AG04450 (cell line): ENCODE results near the gene MLIP. TPM values are rescaled to one million over a fixed set of nuclear protein-coding genes. Genes with fewer than 3 reads are reported as not detected.

Source experiments
- CTCF ChIA-PET: fragments of 300-600, 350-600 bp; formaldehyde crosslinking; extraction: SDS; loops from one replicate; lab custom pipeline; 2022; ENCODE audit warnings: antibody characterized with exemption, inconsistent platforms; lab: Charles Lee
- POLR2A ChIA-PET: fragments of 350-600 bp; formaldehyde crosslinking; extraction: SDS; loops from one replicate; lab custom pipeline; 2021; ENCODE audit warnings: antibody characterized with exemption, inconsistent platforms; lab: Yijun Ruan, JAX
- DNase-seq: peaks from one replicate; pipeline ENCODE4 v3.0.0-alpha.2; 2011; ENCODE audit warnings: low read depth, low spot score
- H3K27ac ChIP-seq: one replicate; pipeline ENCODE4 v1.5.1; 2012; ENCODE audit warnings: low read depth, low read length, control low read depth
- H3K27me3 ChIP-seq: one replicate; pipeline ENCODE4 v1.6.0; 2012; ENCODE audit warnings: low read length; ENCODE audit not compliant: control insufficient read depth, insufficient read depth
- H3K4me3 ChIP-seq: 2 replicates; pipeline ENCODE4 v1.5.1; 2011; ENCODE audit warnings: mild to moderate bottlenecking, low read depth, low read length, control low read depth
- H3K9me3 ChIP-seq: 2 replicates; pipeline ENCODE4 v1.5.1; 2012; ENCODE audit warnings: low read length; ENCODE audit not compliant: control insufficient read depth, insufficient read depth
- polyA plus RNA-seq: library from polyadenylated mRNA; depleted of rRNA; stranded (reverse); fragments of >200 nt; gene quantifications from 2 replicates; pipeline ENCODE4 v1.2.3, GENCODE V29; 2011
- TF ChIP-seq, protein P1 (sequence below): IDR thresholded peaks from 2 replicates; pipeline ENCODE4 v1.5.1; 2011; ENCODE audit warnings: low read depth, low read length, control low read depth, inconsistent platforms

Gene MLIP
- polyA plus RNA-seq, 1 experiment, result not detected

DNA sequence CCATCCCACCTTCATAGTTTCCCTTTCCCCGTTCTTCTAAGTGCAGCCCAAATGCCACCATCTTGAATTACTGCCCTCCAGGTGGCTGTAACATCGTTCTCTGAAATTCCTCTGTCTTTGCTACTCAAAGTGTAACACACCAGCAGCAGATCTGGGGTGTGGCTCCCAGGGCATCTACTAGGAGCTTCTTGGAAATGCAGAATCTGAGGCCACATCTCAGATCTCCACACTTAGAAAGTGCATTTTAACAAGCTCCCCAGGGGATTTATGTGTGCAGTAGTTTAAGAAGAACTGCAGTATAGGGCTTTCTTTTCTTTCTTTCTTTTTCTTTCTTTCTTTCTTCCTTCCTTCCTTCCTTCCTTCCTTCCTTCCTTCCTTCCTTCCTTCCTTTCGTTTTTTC is 1.7 kb upstream of the MLIP start:
- Histone ChIP-seq H3K9me3 (no peaks in the 10 kb centered on the region), H3K27me3 (no peaks in the 10 kb centered on the region), H3K4me3 (no peak overlapping the region), H3K27ac (no peak overlapping the region)
- ChIA-PET CTCF (no interaction called here), POLR2A (no interaction called here)
- TF ChIP-seq, protein P1, sequence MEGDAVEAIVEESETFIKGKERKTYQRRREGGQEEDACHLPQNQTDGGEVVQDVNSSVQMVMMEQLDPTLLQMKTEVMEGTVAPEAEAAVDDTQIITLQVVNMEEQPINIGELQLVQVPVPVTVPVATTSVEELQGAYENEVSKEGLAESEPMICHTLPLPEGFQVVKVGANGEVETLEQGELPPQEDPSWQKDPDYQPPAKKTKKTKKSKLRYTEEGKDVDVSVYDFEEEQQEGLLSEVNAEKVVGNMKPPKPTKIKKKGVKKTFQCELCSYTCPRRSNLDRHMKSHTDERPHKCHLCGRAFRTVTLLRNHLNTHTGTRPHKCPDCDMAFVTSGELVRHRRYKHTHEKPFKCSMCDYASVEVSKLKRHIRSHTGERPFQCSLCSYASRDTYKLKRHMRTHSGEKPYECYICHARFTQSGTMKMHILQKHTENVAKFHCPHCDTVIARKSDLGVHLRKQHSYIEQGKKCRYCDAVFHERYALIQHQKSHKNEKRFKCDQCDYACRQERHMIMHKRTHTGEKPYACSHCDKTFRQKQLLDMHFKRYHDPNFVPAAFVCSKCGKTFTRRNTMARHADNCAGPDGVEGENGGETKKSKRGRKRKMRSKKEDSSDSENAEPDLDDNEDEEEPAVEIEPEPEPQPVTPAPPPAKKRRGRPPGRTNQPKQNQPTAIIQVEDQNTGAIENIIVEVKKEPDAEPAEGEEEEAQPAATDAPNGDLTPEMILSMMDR, result no peak
- DNase-seq, result no peak

DNA sequence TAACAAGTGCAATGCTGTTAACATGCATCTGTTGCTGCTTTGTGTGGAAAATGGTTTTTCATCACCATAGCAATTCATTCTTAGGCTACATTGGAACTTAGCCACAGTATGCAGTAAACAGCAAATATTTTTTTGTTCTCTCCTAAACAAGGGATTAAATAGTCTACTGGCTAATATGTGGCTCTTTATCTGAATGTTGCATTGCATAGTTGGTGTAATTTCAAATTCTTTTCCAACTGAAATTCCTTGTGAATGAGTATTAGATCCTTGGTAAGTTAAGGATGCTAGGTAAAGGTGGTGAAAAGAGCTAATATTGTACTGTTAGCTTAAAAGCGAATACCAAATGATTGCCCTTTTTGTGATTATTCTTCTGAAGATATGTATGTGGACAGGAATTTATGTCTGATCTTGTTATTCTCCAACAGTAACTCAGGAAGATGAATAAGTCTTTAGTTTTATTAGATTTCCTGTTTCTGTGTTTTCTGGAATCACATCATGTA is 958 bp downstream of the MLIP start:
- TF ChIP-seq, protein P1, result no peak
- Histone ChIP-seq H3K9me3 (no peaks in the 10 kb centered on the region), H3K4me3 (no peak overlapping the region), H3K27ac (no peak overlapping the region), H3K27me3 (no peaks in the 10 kb centered on the region)
- POLR2A ChIA-PET, result no interaction called here
- CTCF ChIA-PET, result interaction anchor here (1.7 kb wide), 1 partner anchor 126 kb away, joined by 4 read pairs; no protein-coding TSS in a partner anchor
- no peak for DNase-seq

DNA sequence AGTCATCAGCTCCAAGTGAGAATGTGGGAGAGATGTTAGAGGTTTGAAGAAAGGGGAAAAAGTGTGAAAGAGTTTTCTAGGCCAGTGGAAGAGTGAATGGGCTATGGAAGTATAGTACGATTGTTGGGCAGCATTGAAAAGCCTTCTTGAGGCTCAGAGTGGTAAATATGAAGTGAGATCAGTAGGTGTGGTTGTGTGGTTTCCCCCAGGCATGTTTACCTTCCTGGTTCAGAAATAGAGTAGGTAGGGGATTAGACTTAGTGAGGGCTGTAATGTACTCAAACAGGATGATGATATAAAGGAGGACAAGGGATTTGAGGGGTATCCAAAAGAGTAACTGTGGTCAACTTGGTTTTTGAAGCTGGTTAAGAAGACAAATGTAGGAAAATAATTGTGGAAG is 3.7 kb downstream of the MLIP start:
- POLR2A ChIA-PET, result no interaction called here
- Histone ChIP-seq H3K27me3 (no peaks in the 10 kb centered on the region), H3K9me3 (no peaks in the 10 kb centered on the region), H3K27ac (no peak overlapping the region), H3K4me3 (no peak overlapping the region)
- CTCF ChIA-PET, result no interaction called here
- no peak for DNase-seq
- TF ChIP-seq, protein P1, result no peak

DNA sequence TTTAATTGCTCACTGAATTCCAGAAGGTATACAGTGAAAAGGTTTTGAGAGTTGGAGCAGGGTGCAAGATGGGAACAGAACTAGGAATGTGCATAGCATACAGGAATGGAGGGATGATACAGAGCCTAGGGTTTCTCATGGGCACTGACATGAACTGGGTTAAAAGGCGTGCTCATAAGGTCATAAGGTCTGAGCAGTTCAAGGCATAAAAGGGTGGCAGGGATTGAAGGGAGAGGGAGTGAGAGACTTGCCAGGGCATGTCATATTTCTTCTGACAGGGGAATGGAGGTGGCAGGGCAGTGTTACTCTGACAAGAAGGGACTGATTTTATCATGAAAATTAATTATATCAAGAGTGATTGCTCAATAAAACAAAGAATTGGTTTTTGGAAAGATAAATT is 4.7 kb downstream of the MLIP start:
- Histone ChIP-seq H3K27ac (no peak overlapping the region), H3K9me3 (no peaks in the 10 kb centered on the region), H3K4me3 (no peak overlapping the region), H3K27me3 (no peaks in the 10 kb centered on the region)
- ChIA-PET POLR2A (no interaction called here), CTCF (no interaction called here)
- DNase-seq, result no peak
- TF ChIP-seq, protein P1, result no peak

DNA sequence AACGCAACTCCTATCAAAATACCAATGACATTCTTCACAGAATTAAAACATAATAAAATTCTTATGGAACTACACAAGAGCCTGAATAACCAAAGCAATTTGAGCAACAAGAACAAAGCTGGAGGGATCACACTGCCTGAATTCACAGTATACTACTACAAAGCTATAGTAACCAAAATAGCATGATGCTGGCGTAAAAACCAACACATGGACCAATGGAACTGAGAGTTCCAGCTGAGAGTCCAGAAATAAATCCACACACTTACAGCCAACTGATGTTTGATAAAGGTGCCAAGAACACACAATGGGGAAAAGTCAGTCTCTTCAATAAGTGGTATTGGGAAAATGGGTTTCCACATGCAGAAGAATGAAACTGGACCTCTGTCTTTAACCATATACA is 6.9 kb downstream of the MLIP start:
- ChIA-PET CTCF (no interaction called here), POLR2A (no interaction called here)
- Histone ChIP-seq H3K27me3 (no peaks in the 10 kb centered on the region), H3K9me3 (no peaks in the 10 kb centered on the region), H3K4me3 (no peak overlapping the region), H3K27ac (no peak overlapping the region)
- TF ChIP-seq, protein P1, result no peak
- DNase-seq, result no peak
